Suprapubic skin (tissue), 4 donors: ENCODE data around the gene INHBE. TPM values are rescaled to one million over a fixed set of nuclear protein-coding genes. Genes with fewer than 3 reads are reported as not detected.

Experiments used
- DNase-seq, 2 donors: peaks; one replicate each; pipeline ENCODE4 v3.0.0-alpha.2; 2019; ENCODE audit warnings: low spot score in 2 of 2
- H3K27ac ChIP-seq: fragments of 200-600 bp; sonication (generic); one replicate; pipeline ENCODE4 v1.5.1; 2019
- H3K27me3 ChIP-seq: fragments of 200-600 bp; sonication (generic); one replicate; pipeline ENCODE4 v1.5.1; 2019
- H3K36me3 ChIP-seq: fragments of 200-600 bp; sonication (generic); one replicate; pipeline ENCODE4 v1.5.1; 2019
- H3K4me1 ChIP-seq: fragments of 200-600 bp; sonication (generic); one replicate; pipeline ENCODE4 v1.5.1; 2019
- H3K4me3 ChIP-seq: fragments of 200-600 bp; sonication (generic); one replicate; pipeline ENCODE4 v1.5.1; 2019; ENCODE audit warnings: mild to moderate bottlenecking
- H3K9me3 ChIP-seq: fragments of 200-600 bp; sonication (generic); one replicate; pipeline ENCODE4 v1.5.1; 2019
- CTCF ChIP-seq, 2 donors: fragments of 200-600 bp in 1 of 2; fragments of 450-650 bp in 1 of 2; sonication (generic) in 1 of 2; IDR thresholded peaks; one replicate each; pipeline ENCODE4 v1.5.1; 2016 to 2019; ENCODE audit warnings: antibody characterized with exemption in 2 of 2, mild to moderate bottlenecking in 1 of 2, moderate library complexity in 1 of 2
- EP300 ChIP-seq: sonication (generic); formaldehyde crosslinking; IDR thresholded peaks from one replicate; pipeline ENCODE4 v1.6.1; 2017; ENCODE audit warnings: antibody characterized with exemption
- POLR2A ChIP-seq, 2 donors: fragments of 450-650 bp; IDR thresholded peaks; one replicate each; pipeline ENCODE4 v1.6.1; 2017; ENCODE audit warnings: antibody characterized with exemption in 2 of 2, mild to moderate bottlenecking in 2 of 2, moderate library complexity in 2 of 2
- POLR2AphosphoS5 ChIP-seq, 3 donors: sonication (generic); formaldehyde crosslinking; IDR thresholded peaks; one replicate each; pipeline ENCODE4 v1.6.1; 2017; ENCODE audit warnings: antibody characterized with exemption in 3 of 3
- WGBS: methylation state at CpG from one replicate; pipeline ENCODE4 v1.1.5; 2018; 5-methylcytosine and 5-hydroxymethylcytosine counted together
- total RNA-seq, 4 donors: library from RNA; depleted of rRNA; stranded (reverse); fragments of >200 nt; gene quantifications; one replicate each; pipeline ENCODE4 v1.1.0, GENCODE V29; 2016

The INHBE gene
- total RNA-seq, 4 donors from 2014 or later, result 0.56 TPM; not detected in 3

DNA sequence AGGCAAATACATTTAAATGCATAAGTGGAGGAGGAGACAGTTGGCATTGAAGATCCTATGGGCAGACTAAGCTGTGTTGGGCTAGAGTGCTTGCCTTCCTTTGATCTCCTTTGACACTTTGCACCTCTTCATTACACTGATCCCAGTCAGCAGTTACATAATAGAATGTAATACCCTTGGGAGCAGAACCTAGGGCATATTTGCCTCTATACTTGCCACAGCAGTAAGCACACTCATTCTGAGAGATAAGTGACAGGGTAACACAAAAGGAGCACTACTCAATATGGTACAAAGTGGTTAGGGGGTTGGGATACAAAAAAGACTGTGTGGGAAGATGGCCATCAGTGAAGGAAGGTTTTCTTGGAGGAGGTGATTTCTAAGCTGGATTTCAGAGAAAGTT lies 41.7 kb downstream of the INHBE start:
- DNase-seq, result no peak
- Histone ChIP-seq H3K4me3 (no peak overlapping the region), H3K27ac (no peak overlapping the region), H3K9me3 (no peaks in the 10 kb centered on the region), H3K27me3 (no peaks in the 10 kb centered on the region), H3K36me3 (peaks cover 73% of the 10 kb centered on the region), H3K4me1 (no peaks in the 10 kb centered on the region)
- TF ChIP-seq POLR2AphosphoS5 (IDR thresholded peaks at IDR 0.05) (no peak), POLR2A (IDR thresholded peaks at IDR 0.05) (no peak), CTCF (IDR thresholded peaks at IDR 0.05) (no peak), EP300 (no peak)

DNA sequence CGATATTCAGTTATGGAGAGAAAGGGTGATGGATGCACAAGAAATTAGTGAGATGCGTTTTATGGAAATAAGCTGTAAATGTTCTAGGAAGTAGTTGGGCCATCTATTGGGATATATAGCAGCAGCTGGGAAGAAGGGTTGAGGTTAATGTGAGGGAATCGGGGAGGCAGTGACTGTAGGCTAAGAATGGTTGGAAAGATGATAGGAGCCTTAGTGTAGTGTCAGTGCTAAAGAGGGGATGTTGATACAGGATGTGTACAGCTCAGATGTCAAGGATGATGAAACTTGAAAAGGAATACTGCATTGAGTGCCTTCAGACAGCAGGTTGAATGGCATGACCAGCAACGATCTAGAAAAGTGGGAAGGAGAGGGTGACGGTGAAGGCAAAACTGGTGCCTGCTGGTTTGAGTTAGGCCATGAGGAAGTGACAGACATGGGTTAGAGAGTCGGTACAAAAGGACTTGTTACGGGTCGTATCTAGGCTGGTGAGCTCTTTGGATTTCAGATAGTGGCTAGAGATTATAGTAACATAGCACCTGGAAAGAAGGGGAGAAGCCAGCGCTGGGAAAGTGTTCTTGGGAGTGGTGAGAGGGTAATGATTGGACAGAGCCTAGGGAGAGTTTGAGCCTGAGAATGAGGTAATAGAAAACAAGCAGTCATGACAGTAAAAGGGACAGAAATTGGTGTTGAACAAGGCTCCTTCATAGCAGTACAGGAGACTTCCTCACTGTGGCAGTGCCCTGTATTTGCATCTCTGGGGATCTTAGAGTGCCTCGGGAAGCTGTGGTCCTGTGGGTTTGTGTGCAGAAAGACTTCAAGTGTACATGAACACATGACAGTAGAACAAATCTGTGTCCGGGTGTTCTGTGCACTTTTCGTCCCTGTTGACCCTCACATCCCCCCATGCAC lies 42.4 kb downstream of the INHBE start:
- Histone ChIP-seq H3K4me1 (no peaks in the 10 kb centered on the region), H3K27me3 (no peaks in the 10 kb centered on the region), H3K36me3 (peaks cover 72% of the 10 kb centered on the region), H3K4me3 (no peak overlapping the region), H3K9me3 (no peaks in the 10 kb centered on the region), H3K27ac (no peak overlapping the region)
- no peak for DNase-seq
- WGBS, result 88% methylated on average over 12 of the region's 12 CpGs
- no peak for TF ChIP-seq EP300
- TF ChIP-seq POLR2A (IDR thresholded peaks at IDR 0.05), result no peak
- no peak for TF ChIP-seq CTCF (IDR thresholded peaks at IDR 0.05)
- no peak for TF ChIP-seq POLR2AphosphoS5 (IDR thresholded peaks at IDR 0.05)

DNA sequence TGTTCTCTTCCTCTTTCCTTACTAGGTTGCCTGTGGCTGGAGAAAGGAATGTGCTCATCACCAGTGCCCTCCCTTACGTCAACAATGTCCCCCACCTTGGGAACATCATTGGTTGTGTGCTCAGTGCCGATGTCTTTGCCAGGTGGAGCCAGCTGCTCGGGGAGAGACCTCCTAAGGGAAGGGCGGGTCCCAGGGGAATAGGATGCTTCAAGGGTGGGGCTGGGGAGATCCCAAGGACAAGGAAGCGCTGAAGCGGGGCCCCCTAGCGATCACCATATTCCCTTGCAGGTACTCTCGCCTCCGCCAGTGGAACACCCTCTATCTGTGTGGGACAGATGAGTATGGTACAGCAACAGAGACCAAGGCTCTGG lies 43.0 kb downstream of the INHBE start:
- no peak overlapping the region for H3K27ac ChIP-seq
- peaks cover 74% of the 10 kb centered on the region for H3K36me3 ChIP-seq
- TF ChIP-seq CTCF (IDR thresholded peaks at IDR 0.05) (no peak), POLR2AphosphoS5 (IDR thresholded peaks at IDR 0.05) (no peak), POLR2A (IDR thresholded peaks at IDR 0.05) (no peak), EP300 (no peak)
- WGBS, result 79% methylated on average over 9 of the region's 9 CpGs
- no peak overlapping the region for H3K4me3 ChIP-seq
- H3K4me1 ChIP-seq, result no peaks in the 10 kb centered on the region
- no peaks in the 10 kb centered on the region for H3K9me3 ChIP-seq
- no peak for DNase-seq
- H3K27me3 ChIP-seq, result no peaks in the 10 kb centered on the region

DNA sequence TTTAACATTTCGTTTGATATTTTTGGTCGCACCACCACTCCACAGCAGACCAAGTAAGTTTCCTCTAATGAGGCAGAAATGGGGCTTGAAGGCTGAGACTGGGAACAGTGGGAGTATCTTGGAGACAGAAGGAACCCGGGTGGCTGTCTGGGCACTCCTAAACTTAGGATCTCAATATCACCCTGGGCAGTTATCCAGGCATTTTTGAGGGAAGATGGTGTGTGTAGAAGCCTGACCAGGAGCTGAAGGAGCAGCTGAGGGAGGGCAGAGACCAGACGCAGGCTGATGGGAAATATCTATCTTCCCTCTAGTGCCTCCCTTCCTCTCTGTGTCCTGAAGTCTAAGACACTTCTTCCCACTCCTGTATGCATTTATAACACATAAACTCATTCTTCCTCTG lies 43.5 kb downstream of the INHBE start:
- DNase-seq, result no peak

More for the DNA sequence above, 43.5 kb downstream of the INHBE start:
- Histone ChIP-seq H3K4me1 (no peaks in the 10 kb centered on the region), H3K27me3 (no peaks in the 10 kb centered on the region), H3K36me3 (peaks cover 78% of the 10 kb centered on the region), H3K4me3 (no peak overlapping the region), H3K27ac (no peak overlapping the region), H3K9me3 (no peaks in the 10 kb centered on the region)
- TF ChIP-seq EP300, result no peak
- TF ChIP-seq POLR2A (IDR thresholded peaks at IDR 0.05), result no peak
- no peak for TF ChIP-seq CTCF (IDR thresholded peaks at IDR 0.05)
- TF ChIP-seq POLR2AphosphoS5 (IDR thresholded peaks at IDR 0.05), result no peak
- 93% methylated on average over 4 of the region's 4 CpGs for WGBS
